ENCODE results near the gene CETP. TPM values are rescaled to one million over a fixed set of nuclear protein-coding genes. Genes with fewer than 3 reads are reported as not detected.

Gene CETP
- total RNA-seq, 1 experiment from 2014 or later, result not detected

DNA sequence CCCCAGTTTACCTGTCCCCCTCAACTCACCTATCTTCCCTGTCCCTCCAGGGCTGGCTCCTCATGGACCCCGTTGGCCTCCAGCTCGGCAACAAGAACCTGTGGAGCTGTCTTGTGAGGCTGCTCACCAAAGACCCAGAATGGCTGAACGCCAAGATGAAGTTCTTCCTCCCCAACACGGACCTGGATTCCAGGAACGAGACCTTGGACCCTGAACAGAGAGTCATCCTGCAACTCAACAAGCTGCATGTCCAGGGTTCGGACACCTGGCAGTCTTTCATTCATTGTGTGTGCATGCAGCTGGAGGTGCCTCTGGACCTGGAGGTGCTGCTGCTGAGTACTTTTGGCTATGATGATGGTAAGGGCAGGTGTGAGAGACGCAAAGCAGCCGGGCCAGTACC, 58.9 kb downstream of the CETP start:
- DNase-seq (ENCODE audit: low spot score), result no peak

DNA sequence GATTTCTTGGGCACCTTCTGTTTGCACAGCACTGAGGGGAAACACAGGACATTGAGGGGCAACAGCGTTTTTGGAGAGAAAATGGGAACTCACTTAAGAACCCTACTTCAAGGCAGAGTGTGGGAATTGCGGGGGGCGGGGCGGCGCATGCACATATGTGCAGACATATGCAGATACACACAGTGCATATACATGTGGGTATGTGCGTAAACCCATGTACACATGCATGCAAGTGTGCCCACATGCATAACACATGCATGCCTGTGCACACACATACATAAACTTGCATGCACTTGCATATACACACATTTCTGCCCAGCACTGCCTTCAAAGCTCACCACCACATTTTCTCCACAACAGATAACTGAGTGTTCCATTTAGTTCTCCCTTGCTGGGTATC, 60.0 kb downstream of the CETP start:
- no peak for DNase-seq (ENCODE audit: low spot score)

DNA sequence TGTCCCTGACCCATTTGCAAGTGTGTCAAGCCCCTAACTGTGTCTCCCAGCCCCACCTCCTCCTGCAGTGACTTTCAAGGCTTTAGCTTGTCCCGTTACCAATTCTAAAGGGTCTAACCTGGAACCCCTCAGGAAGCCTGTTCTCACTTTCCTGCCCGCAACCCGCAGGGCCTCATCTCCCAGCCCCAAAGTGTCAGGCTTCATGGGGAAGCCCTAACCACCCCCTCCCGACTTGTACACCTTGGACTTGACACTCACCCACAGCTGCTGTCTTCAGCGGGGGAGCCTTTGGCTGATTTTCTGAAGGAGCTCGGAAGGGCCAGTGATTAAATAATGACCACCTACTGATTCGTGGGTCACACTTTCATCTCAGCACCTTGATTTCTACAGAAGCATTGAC, 60.7 kb downstream of the CETP start:
- no peak for DNase-seq (ENCODE audit: low spot score)

DNA sequence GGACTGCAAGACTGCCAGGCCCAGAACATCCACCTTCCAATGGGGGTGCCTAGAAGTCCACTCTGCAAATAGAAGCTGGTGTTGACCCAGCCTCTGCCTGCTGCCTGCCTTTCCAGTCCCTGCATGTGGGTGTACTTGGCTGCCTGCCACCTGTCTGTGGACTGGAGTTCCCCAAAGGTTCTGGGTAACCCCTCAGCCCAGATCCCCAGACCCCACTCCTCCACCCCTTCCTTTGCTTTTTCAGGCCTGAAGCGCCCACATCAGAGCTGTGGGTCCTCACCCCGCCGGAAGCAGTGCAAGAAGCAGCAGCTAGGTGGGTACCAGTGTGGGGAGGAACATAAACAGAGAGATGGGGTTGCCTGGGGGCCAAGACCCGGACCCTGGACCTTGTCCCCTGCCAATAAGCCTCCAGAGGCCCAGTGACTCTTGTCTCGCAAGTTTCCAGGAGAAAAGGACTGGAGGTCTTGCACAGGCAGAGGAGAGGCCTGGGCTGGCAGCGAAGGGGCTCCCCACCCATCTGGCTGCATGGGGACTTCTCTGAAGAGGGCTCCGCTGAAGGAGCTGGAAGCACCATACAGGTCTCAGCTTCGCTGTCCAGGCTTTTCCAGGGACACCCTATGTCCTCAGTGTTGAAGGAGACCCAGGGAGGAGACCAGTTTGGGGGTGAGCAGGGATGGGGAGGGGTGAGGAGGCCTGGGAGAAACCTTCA, 61.9 kb downstream of the CETP start:
- DNase-seq (ENCODE audit: low spot score), result no peak

DNA sequence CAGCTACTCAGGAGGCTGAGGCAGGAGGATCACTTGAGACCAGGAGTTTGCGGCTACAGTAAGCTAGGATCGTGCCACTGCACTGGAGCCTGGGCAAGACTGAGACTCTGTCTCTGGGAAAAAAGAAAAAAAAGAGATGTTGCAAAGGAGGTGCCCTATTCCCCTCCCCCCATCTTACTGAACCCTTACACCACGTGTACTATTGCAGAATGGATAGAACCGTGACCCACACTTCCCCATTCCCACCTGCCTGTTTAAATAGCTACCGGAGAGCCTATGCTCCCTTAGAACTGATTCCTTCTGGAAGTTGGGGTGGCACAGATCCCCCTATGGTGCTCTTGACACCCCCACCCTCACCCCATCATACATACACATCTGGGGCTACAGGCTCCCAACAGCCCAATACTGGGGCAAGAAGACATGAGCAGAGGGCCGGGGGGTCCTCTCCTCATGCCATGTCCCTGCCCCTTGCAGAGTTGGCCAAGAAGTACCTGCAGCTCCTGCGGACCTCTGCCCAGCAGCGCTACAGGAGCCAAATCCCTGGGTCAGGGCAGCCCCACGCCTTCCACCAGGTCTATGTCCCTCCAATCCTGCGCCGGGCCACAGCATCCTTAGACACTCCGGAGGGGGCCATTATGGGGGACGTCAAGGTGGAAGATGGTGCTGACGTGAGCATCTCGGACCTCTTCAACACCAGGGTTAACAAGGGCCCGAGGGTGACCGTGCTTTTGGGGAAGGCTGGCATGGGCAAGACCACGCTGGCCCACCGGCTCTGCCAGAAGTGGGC, 63.3 kb downstream of the CETP start:
- DNase-seq (ENCODE audit: low spot score), result no peak

DNA sequence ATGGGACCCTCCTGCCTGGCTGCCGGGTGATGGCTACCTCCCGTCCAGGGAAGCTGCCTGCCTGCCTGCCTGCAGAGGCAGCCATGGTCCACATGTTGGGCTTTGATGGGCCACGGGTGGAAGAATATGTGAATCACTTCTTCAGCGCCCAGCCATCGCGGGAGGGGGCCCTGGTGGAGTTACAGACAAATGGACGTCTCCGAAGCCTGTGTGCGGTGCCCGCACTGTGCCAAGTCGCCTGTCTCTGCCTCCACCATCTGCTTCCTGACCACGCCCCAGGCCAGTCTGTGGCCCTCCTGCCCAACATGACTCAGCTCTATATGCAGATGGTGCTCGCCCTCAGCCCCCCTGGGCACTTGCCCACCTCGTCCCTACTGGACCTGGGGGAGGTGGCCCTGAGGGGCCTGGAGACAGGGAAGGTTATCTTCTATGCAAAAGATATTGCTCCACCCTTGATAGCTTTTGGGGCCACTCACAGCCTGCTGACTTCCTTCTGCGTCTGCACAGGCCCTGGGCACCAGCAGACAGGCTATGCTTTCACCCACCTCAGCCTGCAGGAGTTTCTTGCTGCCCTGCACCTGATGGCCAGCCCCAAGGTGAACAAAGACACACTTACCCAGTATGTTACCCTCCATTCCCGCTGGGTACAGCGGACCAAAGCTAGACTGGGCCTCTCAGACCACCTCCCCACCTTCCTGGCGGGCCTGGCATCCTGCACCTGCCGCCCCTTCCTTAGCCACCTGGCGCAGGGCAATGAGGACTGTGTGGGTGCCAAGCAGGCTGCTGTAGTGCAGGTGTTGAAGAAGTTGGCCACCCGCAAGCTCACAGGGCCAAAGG, 64.4 kb downstream of the CETP start:
- DNase-seq (ENCODE audit: low spot score), result no peak

DNA sequence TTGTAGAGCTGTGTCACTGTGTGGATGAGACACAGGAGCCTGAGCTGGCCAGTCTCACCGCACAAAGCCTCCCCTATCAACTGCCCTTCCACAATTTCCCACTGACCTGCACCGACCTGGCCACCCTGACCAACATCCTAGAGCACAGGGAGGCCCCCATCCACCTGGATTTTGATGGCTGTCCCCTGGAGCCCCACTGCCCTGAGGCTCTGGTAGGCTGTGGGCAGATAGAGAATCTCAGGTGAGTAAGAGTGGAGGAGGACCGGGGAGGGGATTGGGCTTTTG, 65.0 kb downstream of the CETP start:
- DNase-seq (ENCODE audit: low spot score), result no peak

DNA sequence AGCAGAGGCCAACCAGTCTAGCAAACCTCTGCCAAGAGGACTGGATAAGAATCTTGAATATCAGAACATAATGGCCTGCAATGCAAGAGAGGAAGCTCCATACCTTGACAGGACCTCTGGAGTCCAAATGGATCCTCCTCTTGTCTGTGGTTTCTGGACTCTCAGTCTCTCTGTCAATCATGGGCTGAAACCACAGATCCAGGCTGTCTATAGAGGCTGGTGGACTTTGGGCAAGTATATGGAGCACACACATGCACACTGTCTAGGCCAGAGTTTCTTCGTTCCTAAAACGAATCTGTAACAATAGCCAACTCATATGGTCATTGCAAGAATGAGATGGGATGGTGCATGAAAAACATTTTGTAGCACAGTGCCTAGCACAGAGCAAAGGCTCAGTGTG, 65.3 kb downstream of the CETP start:
- DNase-seq (ENCODE audit: low spot score), result no peak

DNA sequence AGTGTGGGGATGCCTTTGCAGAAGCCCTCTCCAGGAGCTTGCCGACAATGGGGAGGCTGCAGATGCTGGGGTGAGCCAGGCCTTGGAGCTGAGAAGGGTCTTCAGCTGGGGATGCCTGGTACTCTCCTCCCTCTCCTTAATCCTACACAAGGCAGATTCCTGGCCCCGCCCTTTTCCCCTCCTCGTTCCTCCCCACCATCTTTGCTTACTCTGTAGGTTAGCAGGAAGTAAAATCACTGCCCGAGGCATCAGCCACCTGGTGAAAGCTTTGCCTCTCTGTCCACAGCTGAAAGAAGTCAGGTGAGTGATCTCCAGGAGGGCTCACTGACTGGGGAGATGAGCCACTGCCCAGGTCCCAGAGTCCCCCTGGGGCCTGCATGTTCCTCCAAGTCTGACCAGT, 66.3 kb downstream of the CETP start:
- DNase-seq (ENCODE audit: low spot score), result no peak

DNA sequence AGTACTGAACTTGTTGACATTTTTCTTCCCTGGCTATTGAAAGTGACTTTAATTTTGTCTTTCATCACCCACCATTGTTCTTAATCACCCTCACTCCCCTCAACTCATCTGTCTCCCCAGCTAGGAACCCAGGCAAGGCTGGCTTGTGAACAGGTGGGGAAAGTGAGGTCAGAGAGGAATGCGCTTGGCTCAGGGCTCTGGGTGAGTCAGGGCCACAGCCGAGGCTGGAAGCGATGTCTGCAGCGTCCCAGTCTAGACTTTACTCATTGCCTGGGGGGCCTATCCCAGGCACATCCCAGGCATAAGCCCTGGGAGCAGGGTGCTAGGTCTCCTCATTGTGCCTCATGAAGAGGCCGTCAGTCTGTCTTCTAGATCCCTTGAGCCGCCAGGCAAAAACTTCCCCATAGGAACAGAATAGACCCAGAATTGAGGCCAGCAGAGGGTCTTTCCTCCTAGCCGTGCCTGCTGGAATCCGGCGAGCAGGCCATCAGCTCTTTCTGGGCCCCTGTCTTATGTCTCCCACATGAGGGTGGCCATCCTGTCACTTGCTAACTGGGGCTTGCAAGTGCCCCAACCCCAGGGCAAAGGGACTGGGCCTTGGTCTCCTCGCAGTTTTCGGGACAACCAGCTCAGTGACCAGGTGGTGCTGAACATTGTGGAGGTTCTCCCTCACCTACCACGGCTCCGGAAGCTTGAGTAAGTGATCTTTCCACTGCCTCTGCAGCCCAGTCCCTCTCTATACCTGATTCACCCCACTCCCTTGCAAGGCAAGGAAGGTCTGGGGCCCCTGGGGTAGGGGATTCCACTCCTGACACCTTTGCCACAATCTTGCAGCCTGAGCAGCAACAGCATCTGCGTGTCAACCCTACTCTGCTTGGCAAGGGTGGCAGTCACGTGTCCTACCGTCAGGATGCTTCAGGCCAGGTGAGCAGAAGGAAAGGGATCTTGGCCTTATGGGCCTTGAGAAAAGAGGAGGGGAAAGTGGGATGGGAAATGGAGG, 67.7 kb downstream of the CETP start:
- DNase-seq (ENCODE audit: low spot score), result no peak

DNA sequence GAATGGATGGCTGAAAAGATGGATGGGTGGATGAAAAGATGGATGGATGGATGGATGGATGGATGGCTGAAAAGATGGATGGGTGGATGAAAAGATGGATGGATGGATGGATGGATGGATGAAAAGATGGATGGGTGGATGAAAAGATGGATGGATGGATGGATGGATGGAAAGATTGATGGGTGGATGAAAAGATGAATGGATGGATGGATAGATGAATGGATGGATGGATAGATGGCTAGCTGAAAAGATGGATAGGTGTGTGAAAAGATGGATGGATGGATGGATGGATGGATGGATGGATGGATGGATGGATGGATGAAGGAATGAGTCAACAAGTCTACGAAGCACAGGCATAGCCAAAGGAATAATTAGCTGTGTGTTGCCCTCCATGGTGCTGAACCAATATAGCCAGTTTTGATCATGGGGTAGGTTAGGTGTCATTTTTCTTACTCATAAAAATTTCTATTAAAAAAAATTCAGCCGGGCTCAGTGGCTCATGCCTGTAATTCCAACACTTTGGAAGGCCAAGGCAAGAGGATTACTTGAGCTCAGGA, 68.7 kb downstream of the CETP start:
- no peak for DNase-seq (ENCODE audit: low spot score)

DNA sequence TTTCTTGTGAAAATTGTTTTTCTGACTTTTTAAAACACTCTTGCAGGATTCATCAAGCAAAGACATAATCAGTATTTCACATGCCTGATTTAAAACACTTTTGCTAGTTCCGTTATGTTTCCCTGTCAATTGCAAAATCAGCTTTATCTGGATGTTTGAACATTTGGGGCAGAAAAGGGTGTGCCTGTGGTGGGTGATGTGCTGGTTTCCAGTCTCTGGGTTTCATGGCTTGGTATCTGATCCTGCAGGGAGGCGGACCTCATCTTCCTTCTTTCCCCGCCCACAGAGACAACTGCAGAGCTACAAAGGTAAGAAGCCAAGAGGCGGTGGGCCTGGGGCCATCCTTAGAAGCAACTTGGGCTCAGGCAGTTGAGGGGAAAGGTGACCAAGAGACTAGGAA, 69.4 kb downstream of the CETP start:
- DNase-seq (ENCODE audit: low spot score), result no peak

DNA sequence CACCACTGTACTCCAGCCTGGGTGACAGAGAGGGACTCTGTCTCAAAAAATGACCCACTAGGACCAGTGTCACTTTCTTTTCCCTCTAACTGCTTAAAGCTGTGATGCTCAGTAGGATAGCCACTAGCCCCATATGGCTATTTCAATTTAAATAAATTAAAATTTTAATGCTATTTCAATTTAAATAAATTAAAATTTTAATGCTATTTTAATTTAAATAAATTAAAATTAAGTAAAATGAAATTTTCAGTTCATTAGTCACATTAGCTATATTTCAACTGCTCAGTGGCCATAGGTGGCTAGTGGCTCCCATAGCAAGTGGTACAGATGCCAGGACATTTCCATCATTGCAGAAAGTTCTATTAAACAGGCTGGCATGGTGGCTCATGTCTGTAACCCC, 70.6 kb downstream of the CETP start:
- DNase-seq (ENCODE audit: low spot score), result no peak

DNA sequence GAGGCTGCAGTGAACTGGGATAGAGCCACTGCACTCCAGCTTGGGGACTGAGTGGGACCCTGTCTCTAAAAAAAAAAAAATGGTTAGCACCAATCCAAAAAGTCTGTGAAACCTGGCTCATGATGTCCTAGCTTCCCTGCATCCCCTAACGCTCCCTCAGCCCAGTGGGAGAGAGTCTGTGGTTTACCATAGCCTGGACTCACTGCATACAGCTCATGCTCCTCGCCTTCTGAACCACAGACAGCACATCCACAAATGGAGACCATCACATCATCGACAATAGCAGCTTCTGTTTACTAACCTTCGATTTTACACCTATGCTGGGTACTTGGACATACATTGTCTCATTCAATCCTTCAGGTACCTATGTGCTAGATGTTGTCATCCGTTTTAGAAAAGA, 71.2 kb downstream of the CETP start:
- no peak for DNase-seq (ENCODE audit: low spot score)

Other genes with a start within 250 kb of the CETP start
- gene NUP93, start 231.8 kb upstream of the CETP start, total RNA-seq (2014; rRNA removed; shearing (Covaris generic)), result 89.0 and 100 TPM in 2 replicates
- not detected in 2 replicates for gene SLC12A3, start 96.7 kb upstream of the CETP start, total RNA-seq (2014; rRNA removed; shearing (Covaris generic))
- gene HERPUD1, start 29.8 kb upstream of the CETP start, total RNA-seq (2014; rRNA removed; shearing (Covaris generic)), result 70.1 and 86.3 TPM in 2 replicates
- gene NLRC5, start 27.6 kb downstream of the CETP start, total RNA-seq (2014; rRNA removed; shearing (Covaris generic)), result 6.6 and 8.4 TPM in 2 replicates
- gene CPNE2, start 130.6 kb downstream of the CETP start, total RNA-seq (2014; rRNA removed; shearing (Covaris generic)), result 34.5 and 39.2 TPM in 2 replicates
- gene PSME3IP1, start 224.1 kb downstream of the CETP start, total RNA-seq (2014; rRNA removed; shearing (Covaris generic)), result 104 and 139 TPM in 2 replicates
- gene RSPRY1, start 224.4 kb downstream of the CETP start, total RNA-seq (2014; rRNA removed; shearing (Covaris generic)), result 25.1 and 28.6 TPM in 2 replicates

Data from H4 (cell line).